ENCODE results near the gene ATP2C1. TPM values are rescaled to one million over a fixed set of nuclear protein-coding genes. Genes with fewer than 3 reads are reported as not detected.
"Not testable (repeated sequence)": the region's sequence is repeated elsewhere in the genome, so short reads cannot be mapped to it uniquely, and the experiment has no call there.

ATP2C1 gene
- total and polyA plus RNA-seq, 2 experiments from 2014 or later, result 31.5 to 99.4 TPM

DNA sequence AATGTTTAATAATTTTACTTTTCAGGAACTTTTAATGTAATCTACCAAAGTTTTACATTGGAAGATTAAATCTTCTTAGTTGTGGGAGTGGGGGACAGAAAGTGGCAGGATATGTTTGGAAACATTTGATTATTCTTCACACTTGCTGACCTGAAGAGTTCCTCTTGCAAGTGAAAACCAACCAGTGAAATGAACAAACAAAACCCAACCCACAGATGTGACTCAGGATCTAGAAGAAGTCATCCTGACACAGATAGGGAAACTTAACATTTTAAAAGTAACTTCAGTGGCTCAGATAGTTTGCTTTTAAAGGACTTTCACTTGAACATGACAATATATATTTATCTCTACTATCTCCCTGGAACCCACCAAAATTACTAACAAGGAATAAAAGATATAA is 77.3 kb downstream of the ATP2C1 start:
- H4K20me1 ChIP-seq (ENCODE audit: insufficient read depth, poor library complexity, severe bottlenecking), result no peaks in the 10 kb centered on the region
- no peak overlapping the region for H3K4me3 ChIP-seq
- no peaks in the 10 kb centered on the region for H3K36me3 ChIP-seq (replicated peaks; ENCODE audit: insufficient read depth, low read depth)
- H3K27me3 ChIP-seq, result no peaks in the 10 kb centered on the region
- no peaks in the 10 kb centered on the region for H3K79me2 ChIP-seq
- H3K4me2 ChIP-seq, result no peak overlapping the region
- TF ChIP-seq EZH2phosphoT487 (IDR thresholded peaks at IDR 0.05; ENCODE audit: low read depth, severe bottlenecking, unreplicated experiment), result no peak
- TF ChIP-seq, protein P1, sequence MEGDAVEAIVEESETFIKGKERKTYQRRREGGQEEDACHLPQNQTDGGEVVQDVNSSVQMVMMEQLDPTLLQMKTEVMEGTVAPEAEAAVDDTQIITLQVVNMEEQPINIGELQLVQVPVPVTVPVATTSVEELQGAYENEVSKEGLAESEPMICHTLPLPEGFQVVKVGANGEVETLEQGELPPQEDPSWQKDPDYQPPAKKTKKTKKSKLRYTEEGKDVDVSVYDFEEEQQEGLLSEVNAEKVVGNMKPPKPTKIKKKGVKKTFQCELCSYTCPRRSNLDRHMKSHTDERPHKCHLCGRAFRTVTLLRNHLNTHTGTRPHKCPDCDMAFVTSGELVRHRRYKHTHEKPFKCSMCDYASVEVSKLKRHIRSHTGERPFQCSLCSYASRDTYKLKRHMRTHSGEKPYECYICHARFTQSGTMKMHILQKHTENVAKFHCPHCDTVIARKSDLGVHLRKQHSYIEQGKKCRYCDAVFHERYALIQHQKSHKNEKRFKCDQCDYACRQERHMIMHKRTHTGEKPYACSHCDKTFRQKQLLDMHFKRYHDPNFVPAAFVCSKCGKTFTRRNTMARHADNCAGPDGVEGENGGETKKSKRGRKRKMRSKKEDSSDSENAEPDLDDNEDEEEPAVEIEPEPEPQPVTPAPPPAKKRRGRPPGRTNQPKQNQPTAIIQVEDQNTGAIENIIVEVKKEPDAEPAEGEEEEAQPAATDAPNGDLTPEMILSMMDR (IDR thresholded peaks at IDR 0.05; ENCODE audit: poor library complexity), result no peak
- no peak for TF ChIP-seq EZH2 (IDR thresholded peaks at IDR 0.05; ENCODE audit: borderline replicate concordance)
- no peak for DNase-seq (ENCODE audit: low spot score)
- H3K9me2 ChIP-seq (replicated peaks; ENCODE audit: insufficient read depth), result no peaks in the 10 kb centered on the region
- no peak overlapping the region for H3K27ac ChIP-seq
- no peak overlapping the region for H2AFZ ChIP-seq
- no peaks in the 10 kb centered on the region for H3K4me1 ChIP-seq (ENCODE audit: insufficient read depth)
- no peaks in the 10 kb centered on the region for H3K9me3 ChIP-seq (ENCODE audit: low read depth)

DNA sequence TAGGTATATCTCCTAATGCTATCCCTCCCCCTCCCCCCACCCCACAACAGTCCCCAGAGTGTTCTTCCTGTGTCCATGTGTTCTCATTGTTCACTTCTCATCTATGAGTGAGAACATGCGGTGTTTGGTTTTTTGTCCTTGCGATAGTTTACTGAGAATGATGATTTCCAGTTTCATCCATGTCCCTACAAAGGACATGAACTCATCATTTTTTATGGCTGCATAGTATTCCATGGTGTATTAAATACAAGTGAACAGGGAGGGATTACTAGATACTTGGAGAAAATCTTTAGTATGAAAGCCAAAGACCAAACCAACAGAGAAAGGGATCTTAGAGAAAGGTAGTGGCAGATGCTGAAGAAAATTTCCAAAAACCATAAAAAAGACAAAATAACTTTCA is 78.7 kb downstream of the ATP2C1 start:
- not testable (repeated sequence) for H3K4me3 ChIP-seq; H3K9me3 ChIP-seq (ENCODE audit: low read depth); DNase-seq (ENCODE audit: low spot score); H4K20me1 ChIP-seq (ENCODE audit: insufficient read depth, poor library complexity, severe bottlenecking); H3K36me3 ChIP-seq (replicated peaks; ENCODE audit: insufficient read depth, low read depth); H3K79me2 ChIP-seq; H3K4me2 ChIP-seq; H2AFZ ChIP-seq; H3K27me3 ChIP-seq; H3K4me1 ChIP-seq (ENCODE audit: insufficient read depth); H3K27ac ChIP-seq; H3K9me2 ChIP-seq (replicated peaks; ENCODE audit: insufficient read depth)
- 100% methylated on average over 2 of the region's 2 CpGs for WGBS (ENCODE audit: low lambda C conversion rate, missing lambda C conversion rate)

DNA sequence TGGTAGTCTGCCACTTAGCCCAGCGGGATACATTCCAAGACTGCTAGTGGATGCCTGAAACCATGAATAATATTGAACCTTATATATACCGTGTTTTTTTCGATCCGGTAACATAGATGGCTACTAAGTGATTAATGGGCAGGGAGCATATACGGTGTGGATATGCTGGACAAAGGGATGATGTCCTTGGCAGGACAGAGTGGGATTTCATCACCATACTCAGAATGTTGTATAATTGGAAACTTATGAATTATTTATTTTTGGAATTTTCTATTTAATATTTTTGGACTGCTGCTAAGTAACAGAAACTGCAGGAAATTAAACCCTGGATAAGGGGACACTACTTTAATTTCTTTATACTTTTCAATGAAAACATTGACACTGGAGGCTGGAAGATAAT is 79.5 kb downstream of the ATP2C1 start:
- Histone ChIP-seq H3K4me1 (ENCODE audit: insufficient read depth) (no peaks in the 10 kb centered on the region), H3K36me3 (replicated peaks; ENCODE audit: insufficient read depth, low read depth) (no peaks in the 10 kb centered on the region), H3K9me3 (ENCODE audit: low read depth) (no peaks in the 10 kb centered on the region), H3K27me3 (no peaks in the 10 kb centered on the region), H3K27ac (no peak overlapping the region), H3K4me2 (no peak overlapping the region), H4K20me1 (ENCODE audit: insufficient read depth, poor library complexity, severe bottlenecking) (no peaks in the 10 kb centered on the region), H3K9me2 (replicated peaks; ENCODE audit: insufficient read depth) (no peaks in the 10 kb centered on the region), H2AFZ (no peak overlapping the region), H3K79me2 (no peaks in the 10 kb centered on the region), H3K4me3 (no peak overlapping the region)
- no peak for DNase-seq (ENCODE audit: low spot score)
- WGBS (ENCODE audit: low lambda C conversion rate, missing lambda C conversion rate), result 98% methylated on average over 5 of the region's 5 CpGs
- TF ChIP-seq EZH2 (IDR thresholded peaks at IDR 0.05; ENCODE audit: borderline replicate concordance) (no peak), EZH2phosphoT487 (IDR thresholded peaks at IDR 0.05; ENCODE audit: low read depth, severe bottlenecking, unreplicated experiment) (no peak)
- TF ChIP-seq, protein P1 (IDR thresholded peaks at IDR 0.05; ENCODE audit: poor library complexity), result no peak

DNA sequence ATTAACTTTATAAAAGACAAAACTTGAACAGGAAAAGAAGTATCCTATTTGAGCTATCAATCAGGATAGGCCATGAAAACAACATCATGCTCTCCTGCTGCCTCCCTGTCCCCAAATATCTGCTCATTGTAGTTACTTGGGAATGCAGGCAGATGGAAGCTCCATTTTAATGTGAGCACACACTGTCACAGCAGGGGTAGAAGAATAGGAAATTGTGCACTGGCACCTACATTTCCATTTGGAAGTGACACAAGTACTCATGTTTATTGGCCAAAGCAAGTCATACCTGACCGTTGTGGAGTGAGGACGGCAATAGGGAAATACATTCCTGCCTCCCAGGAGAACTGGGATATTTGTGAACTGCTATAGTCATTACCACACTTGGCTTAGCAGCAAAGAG is 80.3 kb downstream of the ATP2C1 start:
- H3K27ac ChIP-seq, result no peak overlapping the region
- H3K4me3 ChIP-seq, result no peak overlapping the region
- WGBS (ENCODE audit: low lambda C conversion rate, missing lambda C conversion rate), result 98% methylated on average over 2 of the region's 2 CpGs
- no peaks in the 10 kb centered on the region for H3K9me3 ChIP-seq (ENCODE audit: low read depth)
- H3K36me3 ChIP-seq (replicated peaks; ENCODE audit: insufficient read depth, low read depth), result no peaks in the 10 kb centered on the region
- H3K79me2 ChIP-seq, result no peaks in the 10 kb centered on the region
- H3K4me2 ChIP-seq, result no peak overlapping the region
- H3K4me1 ChIP-seq (ENCODE audit: insufficient read depth), result no peaks in the 10 kb centered on the region
- no peak for TF ChIP-seq EZH2 (IDR thresholded peaks at IDR 0.05; ENCODE audit: borderline replicate concordance)
- TF ChIP-seq EZH2phosphoT487 (IDR thresholded peaks at IDR 0.05; ENCODE audit: low read depth, severe bottlenecking, unreplicated experiment), result no peak
- TF ChIP-seq, protein P1 (IDR thresholded peaks at IDR 0.05; ENCODE audit: poor library complexity), result no peak
- H3K9me2 ChIP-seq (replicated peaks; ENCODE audit: insufficient read depth), result no peaks in the 10 kb centered on the region
- no peak for DNase-seq (ENCODE audit: low spot score)
- H4K20me1 ChIP-seq (ENCODE audit: insufficient read depth, poor library complexity, severe bottlenecking), result no peaks in the 10 kb centered on the region
- no peak overlapping the region for H2AFZ ChIP-seq
- no peaks in the 10 kb centered on the region for H3K27me3 ChIP-seq

All from hepatocyte (in vitro differentiated cells).